Upper lobe of left lung (tissue), 4 donors: Measurements from ENCODE around the gene PLXNA4.

Experiments
- CTCF ChIP-seq, 6 experiments: fragments of 450-650 bp in 4 of 6; fragments of 200-600 bp in 2 of 6; sonication (generic) in 2 of 6; IDR thresholded peaks; one replicate each; pipeline ENCODE4 v1.5.1; 2016 to 2019; ENCODE audit warnings: antibody characterized with exemption in 6 of 6
- POLR2A ChIP-seq, 4 donors: fragments of 450-650 bp; IDR thresholded peaks; one replicate each; pipeline ENCODE4 v1.5.1; 2016 to 2017; ENCODE audit warnings: antibody characterized with exemption in 4 of 4, mild to moderate bottlenecking in 2 of 4

- TF ChIP-seq POLR2A (IDR thresholded peaks at IDR 0.05) (no peak), CTCF (IDR thresholded peaks at IDR 0.05) (no peak)
Observed at GRCh38 chr7:132168239-132168638, 408.0 kb downstream of the PLXNA4 start.
